ENCODE data around the gene CFAP97D1.
A peak's percentile ranks its signal among the peaks of the same experiment; 100 is the strongest.

Gene CFAP97D1

DNA sequence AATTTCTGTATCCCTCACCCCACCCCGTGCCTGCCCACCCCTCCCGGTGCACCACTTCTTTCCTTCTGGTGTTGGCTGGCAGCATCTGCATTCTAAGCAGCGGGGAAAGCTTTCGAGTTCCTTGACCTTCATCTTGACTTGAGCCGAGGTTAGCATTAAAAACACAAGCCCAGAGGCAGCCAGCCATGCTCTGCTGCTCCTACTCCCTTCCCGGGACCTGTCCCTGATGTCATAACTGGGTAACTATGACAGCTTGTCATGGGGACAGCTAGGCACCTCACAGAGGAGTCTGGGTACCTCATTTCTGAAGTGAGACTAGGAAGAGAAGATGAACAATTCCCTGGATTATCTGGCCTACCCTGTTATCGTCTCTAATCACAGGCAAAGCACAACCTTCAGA, at the start of gene CFAP97D1:
Gene CFAP97D1 (plus strand): TSS at position 301 of the 400 bp plus-strand sequence. CDS start 28 bp downstream, at position 329.
- TF ChIP-seq, protein P1, sequence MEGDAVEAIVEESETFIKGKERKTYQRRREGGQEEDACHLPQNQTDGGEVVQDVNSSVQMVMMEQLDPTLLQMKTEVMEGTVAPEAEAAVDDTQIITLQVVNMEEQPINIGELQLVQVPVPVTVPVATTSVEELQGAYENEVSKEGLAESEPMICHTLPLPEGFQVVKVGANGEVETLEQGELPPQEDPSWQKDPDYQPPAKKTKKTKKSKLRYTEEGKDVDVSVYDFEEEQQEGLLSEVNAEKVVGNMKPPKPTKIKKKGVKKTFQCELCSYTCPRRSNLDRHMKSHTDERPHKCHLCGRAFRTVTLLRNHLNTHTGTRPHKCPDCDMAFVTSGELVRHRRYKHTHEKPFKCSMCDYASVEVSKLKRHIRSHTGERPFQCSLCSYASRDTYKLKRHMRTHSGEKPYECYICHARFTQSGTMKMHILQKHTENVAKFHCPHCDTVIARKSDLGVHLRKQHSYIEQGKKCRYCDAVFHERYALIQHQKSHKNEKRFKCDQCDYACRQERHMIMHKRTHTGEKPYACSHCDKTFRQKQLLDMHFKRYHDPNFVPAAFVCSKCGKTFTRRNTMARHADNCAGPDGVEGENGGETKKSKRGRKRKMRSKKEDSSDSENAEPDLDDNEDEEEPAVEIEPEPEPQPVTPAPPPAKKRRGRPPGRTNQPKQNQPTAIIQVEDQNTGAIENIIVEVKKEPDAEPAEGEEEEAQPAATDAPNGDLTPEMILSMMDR (IDR thresholded peaks at IDR 0.05; ENCODE audit: low read depth, low read length), result no peak
- peak within 1 kb of the TSS; percentile 91 for H3K27ac ChIP-seq
- H3K9me3 ChIP-seq (ENCODE audit: severe bottlenecking), result no peaks in the 10 kb centered on the region
- peaks cover 23% of the 10 kb centered on the region for H3K36me3 ChIP-seq
- DNase-seq, result no peak
- H3K4me3 ChIP-seq (ENCODE audit: low read depth, low read length), result peak within 1 kb of the TSS; percentile 90
- no peaks in the 10 kb centered on the region for H3K27me3 ChIP-seq (ENCODE audit: insufficient read depth, low read depth, severe bottlenecking)

GRCh38 chr17:43732958-43733357, 47.3 kb upstream of the CFAP97D1 start:
- no peak overlapping the region for H3K27ac ChIP-seq
- peaks cover 11% of the 10 kb centered on the region for H3K9me3 ChIP-seq (ENCODE audit: severe bottlenecking)
- H3K27me3 ChIP-seq (ENCODE audit: insufficient read depth, low read depth, severe bottlenecking), result no peaks in the 10 kb centered on the region
- no peak overlapping the region for H3K4me3 ChIP-seq (ENCODE audit: low read depth, low read length)
- TF ChIP-seq, protein P1 (IDR thresholded peaks at IDR 0.05; ENCODE audit: low read depth, low read length), result no peak
- no peak for DNase-seq
- H3K36me3 ChIP-seq, result no peaks in the 10 kb centered on the region

- TF ChIP-seq, protein P1 (IDR thresholded peaks at IDR 0.05; ENCODE audit: low read depth, low read length), result no peak
- Histone ChIP-seq H3K4me3 (ENCODE audit: low read depth, low read length) (no peak overlapping the region), H3K27ac (no peak overlapping the region), H3K36me3 (no peaks in the 10 kb centered on the region), H3K27me3 (ENCODE audit: insufficient read depth, low read depth, severe bottlenecking) (no peaks in the 10 kb centered on the region), H3K9me3 (ENCODE audit: severe bottlenecking) (peaks cover 11% of the 10 kb centered on the region)
- no peak for DNase-seq
Measured at GRCh38 chr17:43733956-43734355, 46.3 kb upstream of the CFAP97D1 start.

DNA sequence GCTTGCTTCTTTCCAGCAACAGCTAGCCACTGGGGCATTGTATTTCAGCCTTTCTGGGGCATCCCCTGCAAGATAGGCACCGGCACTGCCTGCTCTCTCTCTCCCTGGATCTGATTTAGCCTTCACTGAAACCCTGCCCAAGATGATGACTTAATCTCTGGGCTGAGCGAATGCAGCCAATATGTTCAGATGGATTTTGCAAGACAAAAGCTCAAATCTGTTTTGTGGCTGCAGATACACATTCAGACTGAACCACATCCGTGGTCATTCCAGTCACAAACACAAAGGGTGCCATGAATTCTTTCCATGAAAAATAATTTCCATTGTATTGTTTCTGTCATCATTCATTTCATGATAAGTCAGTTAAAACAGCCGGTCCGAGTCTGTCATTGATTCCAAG, 45.9 kb upstream of the CFAP97D1 start:
- no peak for DNase-seq
- Histone ChIP-seq H3K36me3 (no peaks in the 10 kb centered on the region), H3K4me3 (ENCODE audit: low read depth, low read length) (no peak overlapping the region), H3K27ac (no peak overlapping the region), H3K9me3 (ENCODE audit: severe bottlenecking) (peaks cover 11% of the 10 kb centered on the region), H3K27me3 (ENCODE audit: insufficient read depth, low read depth, severe bottlenecking) (no peaks in the 10 kb centered on the region)
- TF ChIP-seq, protein P1 (IDR thresholded peaks at IDR 0.05; ENCODE audit: low read depth, low read length), result no peak

- TF ChIP-seq, protein P1 (IDR thresholded peaks at IDR 0.05; ENCODE audit: low read depth, low read length), result no peak
- no peak overlapping the region for H3K27ac ChIP-seq
- no peak for DNase-seq
- peaks cover 11% of the 10 kb centered on the region for H3K9me3 ChIP-seq (ENCODE audit: severe bottlenecking)
- H3K36me3 ChIP-seq, result no peaks in the 10 kb centered on the region
- H3K27me3 ChIP-seq (ENCODE audit: insufficient read depth, low read depth, severe bottlenecking), result no peaks in the 10 kb centered on the region
- H3K4me3 ChIP-seq (ENCODE audit: low read depth, low read length), result no peak overlapping the region
Measured at GRCh38 chr17:43736389-43736788, 43.8 kb upstream of the CFAP97D1 start.

DNA sequence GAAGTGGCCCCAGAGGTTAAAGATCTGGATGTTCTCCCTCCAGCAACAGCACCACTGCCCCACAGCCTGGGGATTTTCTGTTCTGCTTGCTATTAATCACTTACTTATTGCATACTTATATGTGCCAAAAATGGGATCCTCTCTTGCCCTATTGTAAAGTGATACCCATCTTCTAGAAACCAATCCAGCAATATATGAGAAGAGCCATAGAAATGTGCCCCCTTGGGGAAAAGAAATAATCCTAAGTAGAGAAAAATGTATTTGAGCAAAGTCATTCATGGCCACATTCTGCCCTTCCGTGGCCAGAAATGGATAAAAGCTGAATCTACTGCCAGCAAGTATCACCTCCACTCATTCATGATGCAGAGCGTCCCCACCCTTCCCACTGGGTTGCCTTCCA, 42.5 kb upstream of the CFAP97D1 start:
- Histone ChIP-seq H3K27ac (no peak overlapping the region), H3K27me3 (ENCODE audit: insufficient read depth, low read depth, severe bottlenecking) (no peaks in the 10 kb centered on the region), H3K9me3 (ENCODE audit: severe bottlenecking) (peaks cover 12% of the 10 kb centered on the region), H3K4me3 (ENCODE audit: low read depth, low read length) (no peak overlapping the region), H3K36me3 (no peaks in the 10 kb centered on the region)
- no peak for DNase-seq
- TF ChIP-seq, protein P1 (IDR thresholded peaks at IDR 0.05; ENCODE audit: low read depth, low read length), result no peak
